ENCODE data around the gene WSCD2. TPM values are rescaled to one million over a fixed set of nuclear protein-coding genes. Genes with fewer than 3 reads are reported as not detected.

WSCD2 gene
- total RNA-seq, 2 donors from 2014 or later: not detected

DNA sequence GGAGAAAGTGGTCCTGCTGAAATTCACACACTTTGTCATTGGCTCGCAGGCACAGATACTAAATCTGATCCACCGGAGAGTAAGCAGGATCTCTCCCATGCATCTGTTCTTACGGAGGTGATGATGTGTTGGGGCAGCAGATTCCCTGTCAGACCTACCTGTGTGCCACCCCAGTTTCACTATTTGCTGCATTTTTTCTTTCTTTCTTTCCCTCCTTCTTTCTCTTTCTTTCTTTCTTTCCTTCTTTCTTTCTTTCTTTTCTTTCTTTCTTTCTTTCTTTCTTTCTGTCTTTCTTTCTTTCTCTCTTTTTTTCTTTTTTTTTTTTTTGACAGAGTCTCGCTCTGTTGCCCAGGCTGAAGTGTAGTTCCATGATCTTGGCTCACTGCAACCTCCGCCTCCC, 37.4 kb downstream of the WSCD2 start:
- peaks cover 17% of the 10 kb centered on the region for H3K27me3 Mint-ChIP-seq (ENCODE audit: low read depth)
- H3K4me3 Mint-ChIP-seq: no peak overlapping the region
- H3K36me3 Mint-ChIP-seq (ENCODE audit: insufficient read depth in 2 of 2): no peaks in the 10 kb centered on the region
- no peaks in the 10 kb centered on the region for H3K9me3 Mint-ChIP-seq
- DNase-seq: no peak
- no peaks in the 10 kb centered on the region for H3K4me1 Mint-ChIP-seq (ENCODE audit: low read depth)
- ATAC-seq (replicated peaks in 1 of 2): no peak
- peak overlapping the region; percentile 51 for H3K27ac Mint-ChIP-seq

DNA sequence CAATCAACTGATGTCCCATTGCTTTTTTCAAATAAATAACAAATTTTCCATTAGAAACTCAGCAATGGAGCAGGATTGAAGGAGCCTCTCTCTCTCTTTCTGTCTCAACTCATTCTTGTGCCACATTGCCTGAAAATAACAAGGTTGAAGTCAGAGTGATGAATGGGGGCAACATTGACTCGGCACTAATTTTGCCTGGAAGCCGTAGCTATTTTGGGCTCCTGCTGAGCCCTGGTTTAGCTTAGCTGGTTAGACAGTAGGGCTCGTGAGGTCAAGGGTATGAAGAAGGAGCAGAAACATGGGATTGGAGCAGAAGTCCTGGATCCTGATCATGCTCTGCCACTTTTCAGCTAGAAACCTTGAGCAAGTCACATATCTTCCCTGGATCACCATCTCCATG, 38.9 kb downstream of the WSCD2 start:
- Mint-ChIP-seq H3K9me3 (no peaks in the 10 kb centered on the region), H3K36me3 (ENCODE audit: insufficient read depth in 2 of 2) (no peaks in the 10 kb centered on the region), H3K27me3 (ENCODE audit: low read depth) (peaks cover 17% of the 10 kb centered on the region), H3K4me3 (no peak overlapping the region), H3K27ac (no peak overlapping the region), H3K4me1 (ENCODE audit: low read depth) (no peaks in the 10 kb centered on the region)
- DNase-seq (no peak), ATAC-seq (replicated peaks in 1 of 2) (no peak)

DNA sequence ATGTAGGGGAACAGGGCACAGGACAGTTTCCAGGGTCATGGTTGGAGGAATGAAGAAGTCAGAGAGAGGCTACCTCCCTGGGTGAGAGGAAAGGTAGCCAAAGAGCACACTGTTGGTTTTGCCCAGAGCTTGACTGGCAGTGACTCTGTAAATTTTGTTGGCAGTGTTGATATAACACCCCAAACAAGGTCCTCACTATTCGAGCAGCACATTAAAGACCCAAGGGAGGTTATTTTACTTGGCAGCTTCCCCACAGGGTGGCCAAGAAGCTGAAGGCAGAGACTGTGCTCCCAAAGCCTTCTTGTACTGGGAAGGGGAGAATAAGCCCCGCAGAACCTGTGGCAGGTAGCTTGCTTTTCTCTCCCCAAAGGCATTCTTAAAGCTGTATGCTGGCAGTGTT, 40.6 kb downstream of the WSCD2 start:
- Mint-ChIP-seq H3K9me3 (no peaks in the 10 kb centered on the region), H3K36me3 (ENCODE audit: insufficient read depth in 2 of 2) (no peaks in the 10 kb centered on the region), H3K27ac (no peak overlapping the region)

DNA sequence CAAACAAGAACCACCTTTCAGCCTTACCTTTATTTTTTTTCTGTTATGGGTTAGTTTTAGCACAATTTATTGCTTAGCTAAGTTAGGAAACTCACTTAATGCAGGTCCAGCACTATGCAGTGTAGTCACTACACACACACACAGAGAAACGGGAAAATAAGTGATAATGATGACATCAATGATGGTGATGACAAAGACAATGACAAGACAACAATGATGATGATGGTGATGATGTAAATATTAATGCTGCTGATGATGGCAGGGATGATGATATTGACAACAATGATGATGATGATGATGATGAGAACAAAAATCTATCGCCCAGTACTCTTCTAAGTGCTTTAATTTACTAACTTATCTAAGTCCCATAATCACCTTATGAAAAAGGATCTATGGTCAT, 41.1 kb downstream of the WSCD2 start:
- Mint-ChIP-seq H3K4me3 (no peak overlapping the region), H3K9me3 (no peaks in the 10 kb centered on the region), H3K27ac (no peak overlapping the region), H3K27me3 (ENCODE audit: low read depth) (peaks cover 17% of the 10 kb centered on the region), H3K4me1 (ENCODE audit: low read depth) (no peaks in the 10 kb centered on the region), H3K36me3 (ENCODE audit: insufficient read depth in 2 of 2) (no peaks in the 10 kb centered on the region)
- ATAC-seq (replicated peaks in 1 of 2) (no peak), DNase-seq (no peak)

More for the DNA sequence above, 40.6 kb downstream of the WSCD2 start:
- no peak for ATAC-seq (replicated peaks in 1 of 2)
- Mint-ChIP-seq H3K27me3 (ENCODE audit: low read depth) (peaks cover 17% of the 10 kb centered on the region), H3K4me3 (no peak overlapping the region), H3K4me1 (ENCODE audit: low read depth) (no peaks in the 10 kb centered on the region)
- DNase-seq: no peak

DNA sequence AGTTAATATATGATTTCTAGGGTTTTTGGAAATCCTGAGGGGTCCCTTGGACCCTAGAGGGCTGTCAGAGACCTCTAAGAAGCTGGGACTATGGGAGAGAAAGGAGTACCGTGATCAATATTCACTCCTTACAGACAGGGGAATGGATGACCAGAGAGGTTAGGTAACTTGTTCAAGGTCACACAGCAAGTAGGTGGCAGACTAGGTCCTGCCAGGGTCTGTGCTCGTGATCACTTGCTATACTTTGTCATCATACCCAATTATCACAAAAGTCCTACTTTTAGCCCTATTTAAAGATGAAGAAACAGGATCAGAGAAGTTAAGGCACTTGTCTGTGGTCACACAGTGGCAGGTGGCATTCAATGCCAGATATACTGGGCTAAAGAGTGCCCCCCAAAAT, 42.9 kb downstream of the WSCD2 start:
- no peak for ATAC-seq (replicated peaks in 1 of 2)
- Mint-ChIP-seq H3K9me3 (no peaks in the 10 kb centered on the region), H3K4me1 (ENCODE audit: low read depth) (no peaks in the 10 kb centered on the region), H3K27ac (no peak overlapping the region), H3K27me3 (ENCODE audit: low read depth) (peaks cover 17% of the 10 kb centered on the region), H3K4me3 (no peak overlapping the region), H3K36me3 (ENCODE audit: insufficient read depth in 2 of 2) (no peaks in the 10 kb centered on the region)
- no peak for DNase-seq

DNA sequence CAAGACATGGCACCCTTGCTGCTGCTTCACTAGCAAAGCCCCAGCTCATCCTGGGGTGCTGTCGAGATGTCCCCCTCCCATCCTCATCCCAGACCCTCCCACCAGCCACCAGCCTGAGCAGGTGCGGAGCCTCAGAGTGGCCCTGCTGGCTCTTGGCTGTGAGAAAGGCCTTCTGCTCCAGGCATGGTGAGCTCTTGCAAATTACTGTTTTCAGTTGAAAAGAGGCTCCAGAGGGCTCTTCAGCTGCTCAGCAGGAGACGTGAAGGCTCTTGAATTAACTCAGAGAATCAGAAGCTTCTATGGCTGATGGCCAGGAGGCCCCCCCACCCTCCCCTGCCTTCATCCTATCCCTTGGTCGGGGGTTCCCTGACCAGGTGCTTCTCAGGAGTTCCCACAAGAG, 44.1 kb downstream of the WSCD2 start:
- peaks cover 15% of the 10 kb centered on the region for H3K27me3 Mint-ChIP-seq (ENCODE audit: low read depth)
- H3K9me3 Mint-ChIP-seq: no peaks in the 10 kb centered on the region
- no peak overlapping the region for H3K27ac Mint-ChIP-seq
- no peak for DNase-seq
- ATAC-seq (replicated peaks in 1 of 2): no peak
- no peaks in the 10 kb centered on the region for H3K4me1 Mint-ChIP-seq (ENCODE audit: low read depth)
- H3K4me3 Mint-ChIP-seq: no peak overlapping the region
- H3K36me3 Mint-ChIP-seq (ENCODE audit: insufficient read depth in 2 of 2): no peaks in the 10 kb centered on the region

DNA sequence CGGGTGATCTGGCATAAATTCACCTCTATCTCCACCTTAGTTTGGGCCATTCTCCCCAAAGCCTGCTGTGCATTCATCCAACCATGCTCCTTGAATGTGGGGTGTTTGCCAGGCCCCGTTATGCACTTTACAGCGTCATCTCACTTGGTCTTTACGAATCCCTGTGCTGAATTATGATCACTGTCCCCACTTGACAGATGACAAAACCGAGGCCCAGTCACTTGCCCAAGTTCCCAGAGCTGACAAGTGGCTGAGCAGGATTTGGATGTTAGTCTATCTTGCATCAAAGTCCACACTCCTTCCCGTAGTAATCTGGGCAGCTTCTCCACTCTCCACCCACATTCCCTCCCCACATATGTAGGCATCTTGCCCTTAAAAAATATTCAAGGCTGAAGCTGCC, 44.8 kb downstream of the WSCD2 start:
- Mint-ChIP-seq H3K4me1 (ENCODE audit: low read depth) (no peaks in the 10 kb centered on the region), H3K36me3 (ENCODE audit: insufficient read depth in 2 of 2) (no peaks in the 10 kb centered on the region), H3K4me3 (no peak overlapping the region), H3K9me3 (no peaks in the 10 kb centered on the region), H3K27ac (no peak overlapping the region), H3K27me3 (ENCODE audit: low read depth) (peaks cover 8% of the 10 kb centered on the region)
- ATAC-seq (replicated peaks in 1 of 2) (no peak), DNase-seq (no peak)

DNA sequence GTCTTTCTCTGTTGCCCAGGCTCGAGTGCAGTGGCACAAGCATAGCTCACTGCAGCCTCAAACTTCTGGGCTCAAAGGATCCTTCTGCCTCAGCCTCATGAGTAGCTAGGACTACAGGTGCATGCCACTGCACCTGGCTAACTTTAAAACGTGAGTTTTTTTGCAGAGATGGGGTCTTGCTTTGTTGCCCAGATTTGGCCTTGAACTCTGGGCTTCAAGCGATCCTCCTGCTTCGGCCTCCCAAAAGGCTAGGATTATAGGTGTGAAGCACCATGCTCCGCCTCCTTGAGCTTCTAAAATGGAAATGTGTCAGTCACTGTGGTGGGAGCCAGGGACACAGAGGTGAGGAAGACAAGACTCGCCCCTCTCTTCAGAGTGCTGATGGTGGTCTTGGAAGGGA, 45.6 kb downstream of the WSCD2 start:
- Mint-ChIP-seq H3K4me1 (ENCODE audit: low read depth) (no peaks in the 10 kb centered on the region), H3K9me3 (no peaks in the 10 kb centered on the region)
- ATAC-seq (replicated peaks in 1 of 2): no peak

DNA sequence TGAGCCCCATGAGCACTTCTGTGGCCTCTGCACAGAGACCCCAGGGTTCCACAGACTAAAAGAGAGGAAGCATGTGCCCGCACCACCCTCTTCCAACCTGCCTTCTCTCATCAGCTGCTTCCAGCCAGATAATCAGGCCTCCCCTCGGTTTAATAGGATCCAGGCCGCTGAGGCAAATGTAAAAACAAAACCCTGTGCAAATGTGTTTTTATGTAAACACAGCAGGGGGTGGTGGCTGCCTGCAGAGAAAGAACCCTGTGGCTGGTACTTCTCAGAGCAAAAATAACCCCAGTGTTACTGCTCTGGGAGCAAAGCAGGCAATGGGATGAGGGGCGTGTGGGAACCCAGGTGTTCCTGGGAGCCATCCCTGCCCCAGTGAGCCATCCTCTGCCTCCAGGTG, 46.2 kb downstream of the WSCD2 start:
- DNase-seq (no peak), ATAC-seq (replicated peaks in 1 of 2) (no peak)
- H3K27me3 Mint-ChIP-seq (ENCODE audit: low read depth): peaks cover 3% of the 10 kb centered on the region
- no peak overlapping the region for H3K4me3 Mint-ChIP-seq
- no peaks in the 10 kb centered on the region for H3K36me3 Mint-ChIP-seq (ENCODE audit: insufficient read depth in 2 of 2)
- no peaks in the 10 kb centered on the region for H3K9me3 Mint-ChIP-seq
- no peak overlapping the region for H3K27ac Mint-ChIP-seq
- no peaks in the 10 kb centered on the region for H3K4me1 Mint-ChIP-seq (ENCODE audit: low read depth)

More for the DNA sequence above, 45.6 kb downstream of the WSCD2 start:
- Mint-ChIP-seq H3K27ac (no peak overlapping the region), H3K27me3 (ENCODE audit: low read depth) (peaks cover 8% of the 10 kb centered on the region), H3K36me3 (ENCODE audit: insufficient read depth in 2 of 2) (no peaks in the 10 kb centered on the region), H3K4me3 (no peak overlapping the region)
- no peak for DNase-seq

DNA sequence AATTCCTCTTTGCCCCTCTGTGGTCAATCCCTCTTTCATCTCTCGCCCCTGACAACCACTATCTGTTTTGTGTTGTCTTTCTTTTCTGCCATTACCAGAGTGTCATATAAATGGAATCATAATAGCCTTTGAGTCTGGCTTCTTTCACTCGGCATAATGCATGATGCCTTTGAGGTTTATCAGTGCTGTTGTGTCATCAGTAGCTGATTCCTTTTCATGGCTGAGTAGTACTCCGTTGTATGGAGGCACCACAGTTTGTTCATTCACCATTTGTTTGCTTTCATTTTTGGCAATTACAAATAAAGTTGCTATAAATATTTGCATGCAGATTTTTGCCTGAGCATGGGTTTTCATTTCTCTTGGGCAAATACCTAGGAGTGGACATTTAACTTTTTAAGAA, 47.2 kb downstream of the WSCD2 start:
- Mint-ChIP-seq H3K27ac (no peak overlapping the region), H3K27me3 (ENCODE audit: low read depth) (no peaks in the 10 kb centered on the region), H3K4me1 (ENCODE audit: low read depth) (no peaks in the 10 kb centered on the region), H3K4me3 (no peak overlapping the region), H3K9me3 (no peaks in the 10 kb centered on the region), H3K36me3 (ENCODE audit: insufficient read depth in 2 of 2) (no peaks in the 10 kb centered on the region)
- DNase-seq: no peak
- no peak for ATAC-seq (replicated peaks in 1 of 2)

DNA sequence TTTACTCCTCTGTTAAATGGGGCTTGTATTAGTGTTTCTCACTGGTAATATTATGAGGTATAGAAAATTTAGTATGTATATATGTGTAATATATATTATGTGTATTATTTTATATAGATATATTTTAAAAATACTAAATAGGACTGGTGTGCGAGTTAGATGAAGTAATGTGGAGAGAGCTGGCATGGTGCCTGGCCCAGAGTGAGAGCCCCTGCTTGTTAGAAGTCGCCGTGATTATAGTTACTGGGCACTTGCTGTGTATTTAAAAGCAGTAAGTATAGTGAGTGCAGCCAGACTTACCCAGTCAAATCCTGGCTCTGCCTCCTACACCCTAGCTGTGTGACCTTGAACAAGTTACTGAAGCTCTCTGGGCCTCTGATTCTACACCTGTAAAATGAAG, 48.0 kb downstream of the WSCD2 start:
- ATAC-seq (replicated peaks in 1 of 2) (no peak), DNase-seq (no peak)
- Mint-ChIP-seq H3K4me3 (no peak overlapping the region), H3K27me3 (ENCODE audit: low read depth) (no peaks in the 10 kb centered on the region), H3K27ac (no peak overlapping the region), H3K36me3 (ENCODE audit: insufficient read depth in 2 of 2) (no peaks in the 10 kb centered on the region), H3K9me3 (no peaks in the 10 kb centered on the region), H3K4me1 (ENCODE audit: low read depth) (no peaks in the 10 kb centered on the region)

DNA sequence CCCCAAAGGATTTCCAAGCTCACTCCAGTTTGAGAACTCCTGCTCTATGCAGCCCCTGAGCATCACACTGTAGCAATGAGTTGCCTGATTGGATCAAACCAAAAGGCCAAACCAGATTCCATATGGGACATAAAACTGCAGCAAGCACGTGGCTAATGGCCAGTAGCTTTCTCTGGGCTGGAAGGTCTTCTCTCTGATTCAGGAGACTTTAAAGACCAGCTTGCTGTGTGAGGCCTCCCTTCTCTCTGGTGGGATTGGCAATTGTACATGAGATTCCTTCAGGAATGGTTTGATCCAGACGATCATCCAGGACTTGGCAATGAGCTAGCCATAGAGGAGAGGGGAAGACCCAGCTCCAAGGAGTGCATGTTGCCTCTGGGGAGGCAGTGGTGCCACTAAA, 50.2 kb downstream of the WSCD2 start:
- H3K27me3 Mint-ChIP-seq (ENCODE audit: low read depth): no peaks in the 10 kb centered on the region
- no peaks in the 10 kb centered on the region for H3K4me1 Mint-ChIP-seq (ENCODE audit: low read depth)
- DNase-seq: no peak
- no peaks in the 10 kb centered on the region for H3K9me3 Mint-ChIP-seq
- H3K27ac Mint-ChIP-seq: no peak overlapping the region
- H3K4me3 Mint-ChIP-seq: no peak overlapping the region
- ATAC-seq (replicated peaks in 1 of 2): no peak
- no peaks in the 10 kb centered on the region for H3K36me3 Mint-ChIP-seq (ENCODE audit: insufficient read depth in 2 of 2)

DNA sequence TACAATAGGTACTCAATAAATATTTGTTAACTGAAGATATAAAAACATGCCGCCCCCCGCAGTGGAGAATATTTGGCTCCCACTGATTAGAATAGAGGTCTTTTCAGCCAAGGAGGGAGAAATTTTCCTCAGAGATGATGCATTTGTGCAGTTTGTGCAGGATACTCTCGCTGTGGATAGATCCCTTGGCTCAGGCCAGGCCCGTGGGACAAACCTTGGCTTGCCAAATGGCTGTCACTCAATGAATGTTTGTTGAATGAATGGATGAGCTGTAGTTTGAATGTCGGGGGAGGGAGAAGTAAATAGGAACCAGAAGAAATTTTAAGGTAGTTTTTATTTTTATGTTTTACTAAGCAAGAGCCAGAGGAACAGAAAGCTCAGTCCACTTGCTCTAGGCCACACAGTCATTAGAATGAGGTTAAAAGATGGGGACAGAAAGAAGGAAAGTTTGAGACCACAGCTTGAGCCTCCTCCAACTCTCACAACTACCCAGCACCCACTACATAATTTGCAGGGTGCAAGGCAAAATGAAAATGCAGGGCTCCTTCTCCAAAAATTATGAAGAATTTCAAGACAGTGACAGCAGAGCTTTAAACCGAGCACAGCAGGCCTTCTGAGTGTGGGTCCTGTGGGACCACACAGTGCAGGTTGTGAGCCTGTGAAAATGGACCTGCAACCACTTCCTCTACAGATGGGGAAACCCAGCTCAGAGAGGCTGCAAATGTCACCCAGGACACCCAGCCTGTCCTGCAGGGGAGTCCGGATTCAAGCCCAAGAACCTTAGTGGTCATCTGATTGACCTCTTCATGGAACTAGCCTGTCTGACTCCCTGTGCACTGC, 51.4 kb downstream of the WSCD2 start:
- H3K4me3 Mint-ChIP-seq: no peak overlapping the region
- H3K27me3 Mint-ChIP-seq (ENCODE audit: low read depth): no peaks in the 10 kb centered on the region
- H3K9me3 Mint-ChIP-seq: no peaks in the 10 kb centered on the region
- no peaks in the 10 kb centered on the region for H3K36me3 Mint-ChIP-seq (ENCODE audit: insufficient read depth in 2 of 2)
- ATAC-seq (replicated peaks in 1 of 2) (no peak), DNase-seq (no peak)
- no peaks in the 10 kb centered on the region for H3K4me1 Mint-ChIP-seq (ENCODE audit: low read depth)
- no peak overlapping the region for H3K27ac Mint-ChIP-seq

DNA sequence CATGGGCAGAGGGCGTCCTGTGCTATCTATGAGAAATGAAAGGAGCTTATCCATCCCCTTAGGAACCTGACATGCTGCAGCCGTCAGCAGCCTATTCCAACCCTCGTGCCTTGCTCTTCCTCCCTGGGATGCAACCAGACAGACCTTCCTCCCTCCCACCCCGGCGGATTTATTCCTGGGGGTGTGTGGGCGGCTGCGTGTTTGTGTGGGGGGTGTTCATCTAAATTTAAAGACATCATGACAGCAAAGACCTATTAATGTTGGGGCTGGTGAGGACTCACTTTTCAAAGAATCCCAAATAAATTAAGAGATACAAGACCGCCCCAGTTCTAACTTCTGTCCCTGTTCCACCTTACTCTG, 52.0 kb downstream of the WSCD2 start:
- H3K36me3 Mint-ChIP-seq (ENCODE audit: insufficient read depth in 2 of 2): no peaks in the 10 kb centered on the region
- ATAC-seq (replicated peaks in 1 of 2) (no peak), DNase-seq (no peak)

More for the DNA sequence above, 52.0 kb downstream of the WSCD2 start:
- H3K27me3 Mint-ChIP-seq (ENCODE audit: low read depth): peaks cover 4% of the 10 kb centered on the region
- no peak overlapping the region for H3K4me3 Mint-ChIP-seq
- no peak overlapping the region for H3K27ac Mint-ChIP-seq
- H3K4me1 Mint-ChIP-seq (ENCODE audit: low read depth): no peaks in the 10 kb centered on the region
- no peaks in the 10 kb centered on the region for H3K9me3 Mint-ChIP-seq

Measured in activated T-cell treated with anti-CD3 and anti-CD28 coated beads, Interleukin-2, amount 50 U/mL, for 72 hours (primary cell).